Upper lobe of left lung (tissue), 6 donors: Measurements from ENCODE around the gene ASB16. TPM values are rescaled to one million over a fixed set of nuclear protein-coding genes. Genes with fewer than 3 reads are reported as not detected.

ENCODE experiments used
- ATAC-seq, 2 donors: fragments of 200-7000 bp; cut with Tn5 transposase; one replicate each; pipeline ENCODE4 v1.9.1; 2022; ENCODE audit warnings: mild to moderate bottlenecking in 2 of 2, moderate library complexity in 2 of 2; ENCODE audit not compliant: low FRiP score in 2 of 2
- DNase-seq, 2 donors: peaks; one replicate each; pipeline ENCODE4 v3.0.0-alpha.2; 2019 to 2020
- H3K27ac ChIP-seq, 4 donors: fragments of 200-600 bp; sonication (generic); one replicate each; pipeline ENCODE4 v1.5.1; 2016 to 2019
- H3K27me3 ChIP-seq, 4 donors: fragments of 200-600 bp; sonication (generic); one replicate each; pipeline ENCODE4 v1.5.1; 2017 to 2019
- H3K36me3 ChIP-seq, 4 donors: fragments of 200-600 bp; sonication (generic); one replicate each; pipeline ENCODE4 v1.5.1; 2016 to 2019
- H3K4me1 ChIP-seq, 4 donors: fragments of 200-600 bp; sonication (generic); one replicate each; pipeline ENCODE4 v1.5.1; 2018 to 2019
- H3K4me3 ChIP-seq, 4 donors: fragments of 200-600 bp; sonication (generic); one replicate each; pipeline ENCODE4 v1.5.1; 2017 to 2019; ENCODE audit warnings: mild to moderate bottlenecking in 2 of 4, moderate library complexity in 1 of 4
- H3K9me3 ChIP-seq, 4 donors: fragments of 200-600 bp; sonication (generic); one replicate each; pipeline ENCODE4 v1.5.1; 2018 to 2019
- EP300 ChIP-seq, 4 donors: sonication (generic); formaldehyde crosslinking; IDR thresholded peaks; one replicate each; pipeline ENCODE4 v1.5.1; 2017; ENCODE audit warnings: antibody characterized with exemption in 4 of 4, control low read depth in 2 of 4
- POLR2A ChIP-seq, 4 donors: fragments of 450-650 bp; IDR thresholded peaks; one replicate each; pipeline ENCODE4 v1.5.1; 2016 to 2017; ENCODE audit warnings: antibody characterized with exemption in 4 of 4, mild to moderate bottlenecking in 2 of 4
- POLR2AphosphoS5 ChIP-seq, 2 donors: sonication (generic); formaldehyde crosslinking; IDR thresholded peaks; one replicate each; pipeline ENCODE4 v1.5.1; 2017; ENCODE audit warnings: antibody characterized with exemption in 2 of 2
- WGBS, 2 donors: methylation state at CpG; one replicate each; pipeline ENCODE4 v1.1.5; 2017 to 2018; 5-methylcytosine and 5-hydroxymethylcytosine counted together
- small RNA-seq, 4 donors: library from RNA; depleted of rRNA; stranded (forward); fragments of <200 nt; gene quantifications; one replicate each; pipeline ENCODE3, GENCODE V24; 2016
- total RNA-seq, 6 donors: library from RNA; depleted of rRNA in 4 of 6; stranded (reverse); fragments of >200 nt in 4 of 6; gene quantifications; one replicate each; pipeline versions ENCODE4 v1.1.0 to v1.2.1, GENCODE V29; 2016 to 2021
- TF ChIP-seq, protein P1 (sequence below), 6 experiments: fragments of 450-650 bp in 4 of 6; fragments of 200-600 bp in 2 of 6; sonication (generic) in 2 of 6; IDR thresholded peaks; one replicate each; pipeline ENCODE4 v1.5.1; 2016 to 2019; ENCODE audit warnings: antibody characterized with exemption in 6 of 6
- donor health status: DM: no; HTN: no; CAD: no; lungs with moderate emphysema.
- donor health status: DM: no; HTN: yes; CAD: no; lungs with severe emphysema.

ASB16 gene
- total RNA-seq, 6 donors from 2014 or later, result 0.11 TPM; not detected in 5

DNA sequence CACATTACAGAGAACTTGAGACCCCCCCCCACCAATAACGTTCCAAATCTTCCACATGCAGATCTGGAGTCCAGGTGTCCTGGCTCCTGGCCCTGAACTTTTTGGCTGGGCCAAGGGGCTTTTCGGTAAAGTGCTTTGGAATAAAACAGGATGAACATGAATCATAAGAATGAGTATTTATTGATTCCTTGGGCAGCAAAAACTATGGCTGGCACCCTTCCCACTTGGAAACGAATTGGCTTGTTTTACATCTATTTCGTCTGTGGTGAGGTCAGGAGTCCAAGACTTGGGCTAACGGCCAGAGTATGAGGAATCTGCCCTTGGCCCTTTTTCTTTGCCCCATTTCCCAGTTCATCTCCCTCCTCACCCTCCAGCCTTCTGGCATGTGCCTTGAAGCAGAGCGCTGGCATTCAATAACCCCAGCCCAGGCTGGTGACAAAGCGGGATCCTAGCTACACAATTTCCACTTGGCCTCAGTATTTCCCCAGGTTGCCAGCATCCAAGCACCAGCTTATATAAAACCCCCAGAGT is 53.1 kb downstream of the ASB16 start:
- DNase-seq, result no peak
- H3K27ac ChIP-seq, result peak overlapping the region in 1 of 4 donors; percentile 98
- no peak for ATAC-seq
- WGBS, 2 donors, result 53 to 55% methylated on average over 7 of the region's 7 CpGs
- H3K4me1 ChIP-seq, result peaks cover 10 to 14% (median 12%) of the 10 kb centered on the region in 4 donors
- H3K36me3 ChIP-seq, result no peaks in the 10 kb centered on the region
- H3K27me3 ChIP-seq, result no peaks in the 10 kb centered on the region
- H3K9me3 ChIP-seq, result no peaks in the 10 kb centered on the region
- H3K4me3 ChIP-seq, result no peak overlapping the region
- TF ChIP-seq POLR2A (IDR thresholded peaks at IDR 0.05), result no peak
- TF ChIP-seq EP300 (IDR thresholded peaks at IDR 0.05), result no peak
- TF ChIP-seq, protein P1, sequence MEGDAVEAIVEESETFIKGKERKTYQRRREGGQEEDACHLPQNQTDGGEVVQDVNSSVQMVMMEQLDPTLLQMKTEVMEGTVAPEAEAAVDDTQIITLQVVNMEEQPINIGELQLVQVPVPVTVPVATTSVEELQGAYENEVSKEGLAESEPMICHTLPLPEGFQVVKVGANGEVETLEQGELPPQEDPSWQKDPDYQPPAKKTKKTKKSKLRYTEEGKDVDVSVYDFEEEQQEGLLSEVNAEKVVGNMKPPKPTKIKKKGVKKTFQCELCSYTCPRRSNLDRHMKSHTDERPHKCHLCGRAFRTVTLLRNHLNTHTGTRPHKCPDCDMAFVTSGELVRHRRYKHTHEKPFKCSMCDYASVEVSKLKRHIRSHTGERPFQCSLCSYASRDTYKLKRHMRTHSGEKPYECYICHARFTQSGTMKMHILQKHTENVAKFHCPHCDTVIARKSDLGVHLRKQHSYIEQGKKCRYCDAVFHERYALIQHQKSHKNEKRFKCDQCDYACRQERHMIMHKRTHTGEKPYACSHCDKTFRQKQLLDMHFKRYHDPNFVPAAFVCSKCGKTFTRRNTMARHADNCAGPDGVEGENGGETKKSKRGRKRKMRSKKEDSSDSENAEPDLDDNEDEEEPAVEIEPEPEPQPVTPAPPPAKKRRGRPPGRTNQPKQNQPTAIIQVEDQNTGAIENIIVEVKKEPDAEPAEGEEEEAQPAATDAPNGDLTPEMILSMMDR (IDR thresholded peaks at IDR 0.05), result no peak
- no peak for TF ChIP-seq POLR2AphosphoS5 (IDR thresholded peaks at IDR 0.05)

Small RNAs within 50 kb of the gene (small RNA-seq; reads per million reads assigned to genes)
- gene MIR6782 (0 reads per million in 4 donors), gene RNU6-131P (0 reads per million in 4 donors)

Other genes starting within 250 kb of the ASB16 start
- gene PPY, start 228.2 kb upstream of the ASB16 start, total RNA-seq, result not detected
- under 1 TPM in 1 of 6 donors, not detected in 5; 0.60 TPM for gene PYY, start 216.8 kb upstream of the ASB16 start, total RNA-seq
- gene NAGS, start 166.1 kb upstream of the ASB16 start, total RNA-seq, result 10 to 100 TPM in 1 of 6 donors, 1 to 10 TPM in 5; 4.3 to 12.4 (median 7.0) TPM
- 10 to 100 TPM; 10.5 to 36.9 (median 29.1) TPM for gene TMEM101, start 155.7 kb upstream of the ASB16 start, total RNA-seq
- gene LSM12, start 104.0 kb upstream of the ASB16 start, total RNA-seq, result 10 to 100 TPM; 14.8 to 38.3 (median 33.6) TPM
- 10 to 100 TPM; 16.8 to 63.0 (median 33.8) TPM for gene G6PC3, start 100.0 kb upstream of the ASB16 start, total RNA-seq
- 100 to 1,000 TPM in 2 of 6 donors, 10 to 100 TPM in 4; 59.9 to 138 (median 64.9) TPM for gene HDAC5, start 47.1 kb upstream of the ASB16 start, total RNA-seq
- 1 to 10 TPM in 4 of 6 donors, under 1 TPM in 2; 0.89 to 1.4 (median 1.0) TPM for gene HROB, start 28.8 kb upstream of the ASB16 start, total RNA-seq
- gene TMUB2, start 16.3 kb downstream of the ASB16 start, total RNA-seq, result 10 to 100 TPM; 28.5 to 46.1 (median 34.9) TPM
- 10 to 100 TPM; 41.4 to 79.0 (median 46.9) TPM for gene ATXN7L3, start 29.2 kb downstream of the ASB16 start, total RNA-seq
- gene UBTF, start 49.0 kb downstream of the ASB16 start, total RNA-seq, result 10 to 100 TPM; 41.2 to 94.3 (median 67.6) TPM
- 1 to 10 TPM in 3 of 6 donors, under 1 TPM in 2, not detected in 1; 0.46 to 6.3 (median 1.0) TPM for gene SLC4A1, start 97.4 kb downstream of the ASB16 start, total RNA-seq
- 1 to 10 TPM in 2 of 6 donors, under 1 TPM in 1, not detected in 3; 0.13 to 2.6 (median 1.0) TPM for gene RUNDC3A, start 137.9 kb downstream of the ASB16 start, total RNA-seq
- gene SLC25A39, start 154.1 kb downstream of the ASB16 start, total RNA-seq, result 100 to 1,000 TPM in 3 of 6 donors, 10 to 100 TPM in 3; 56.8 to 144 (median 98.6) TPM
- gene GRN, start 174.6 kb downstream of the ASB16 start, total RNA-seq, result 1,000 to 10,000 TPM in 4 of 6 donors, 100 to 1,000 TPM in 2; 439 to 1,887 (median 1,220) TPM
- gene FAM171A2, start 193.1 kb downstream of the ASB16 start, total RNA-seq, result 1 to 10 TPM in 2 of 6 donors, under 1 TPM in 3, not detected in 1; 0.61 to 4.6 (median 0.98) TPM
- gene ITGA2B, start 218.9 kb downstream of the ASB16 start, total RNA-seq, result 10 to 100 TPM in 3 of 6 donors, 1 to 10 TPM in 3; 3.0 to 18.1 (median 7.5) TPM